Measurements from ENCODE around the gene STK24. TPM values are rescaled to one million over a fixed set of nuclear protein-coding genes. Genes with fewer than 3 reads are reported as not detected.
"Not testable (repeated sequence)": the region's sequence is repeated elsewhere in the genome, so short reads cannot be mapped to it uniquely, and the experiment has no call there.

The STK24 gene
- total and polyA plus RNA-seq, 10 of the 15 experiments (the other 5 are each of a cell fraction or from before 2014, with no cell fraction given): 7.5 to 115 (median 52.9) TPM

- no TSS peak for BruUV-seq (replicated peaks)
- no peak for FAIRE-seq
- no peak for TF ChIP-seq BHLHE40 (IDR thresholded peaks at IDR 0.05; ENCODE audit: borderline replicate concordance in 1 of 2, low read depth in 2 of 2, low read length in 1 of 2)
- DNase-seq (ENCODE audit: low read depth, low spot score): no peak
- no peak overlapping the region for H3K4me2 ChIP-seq (ENCODE audit: control insufficient read depth, insufficient read depth)
- no peaks in the 10 kb centered on the region for H3K36me3 ChIP-seq (ENCODE audit: control insufficient read depth in 2 of 2, insufficient read depth in 2 of 2, low read length in 1 of 2)
- H4K20me1 ChIP-seq (ENCODE audit: control insufficient read depth, insufficient read depth): no peaks in the 10 kb centered on the region
- no peak overlapping the region for H3K4me3 ChIP-seq
- ChIA-PET SMC1A (ENCODE audit: uncharacterized antibody, unreplicated experiment) (interaction anchor here (0.6 kb wide), 1 partner anchor 769 kb away, joined by 3 read pairs; no protein-coding TSS in a partner anchor), POLR2A (interaction anchor here (0.5 to 0.7 kb wide), 2 partner anchors 86 to 984 kb away, joined by 3 read pairs; no protein-coding TSS in a partner anchor), RAD21 (ENCODE audit: unreplicated experiment) (no interaction called here), CTCF (interaction anchor here (1.4 kb wide), 1 partner anchor 181 kb away, joined by 5 read pairs; no protein-coding TSS in a partner anchor)
- in situ Hi-C loops (cut with MboI): no loop called here
- intact Hi-C loops (cut with micrococcal nuclease; ENCODE audit: unreplicated experiment): no loop called here
- no peak overlapping the region for H3K9ac ChIP-seq (ENCODE audit: control insufficient read depth, insufficient read depth, low read length)
- no CpG with 5 or more reads among the region's 1 CpG for WGBS (ENCODE audit: insufficient coverage, insufficient replicate concordance, low lambda C conversion rate, missing lambda C conversion rate)
- no peaks in the 10 kb centered on the region for H3K9me3 ChIP-seq (replicated peaks; ENCODE audit: control insufficient read depth, insufficient read depth, low read length)
- H3K4me1 ChIP-seq (ENCODE audit: control insufficient read depth, insufficient read depth, low read length): no peaks in the 10 kb centered on the region
- no peaks in the 10 kb centered on the region for H3K79me2 ChIP-seq (ENCODE audit: control insufficient read depth, insufficient read depth, low read length)
- H2AFZ ChIP-seq (ENCODE audit: control insufficient read depth, low read depth, low read length): no peak overlapping the region
- no peaks in the 10 kb centered on the region; a peak in 1 of 4 replicates for H3K27me3 ChIP-seq (replicated peaks in 1 of 2; ENCODE audit: control insufficient read depth in 2 of 2, insufficient read depth in 2 of 2, low read length in 1 of 2)
- H3K27ac ChIP-seq (ENCODE audit: control insufficient read depth, insufficient read depth): no peak overlapping the region
- no peak for ATAC-seq
Measured at GRCh38 chr13:98626298-98626935, 49.5 kb upstream of the STK24 start.

- ChIA-PET CTCF (interaction anchor here (0.7 to 1.0 kb wide), 2 partner anchors 28 to 876 kb away, joined by 3 read pairs; no protein-coding TSS in a partner anchor), POLR2A (interaction anchor here (0.5 kb wide), 1 partner anchor 282 kb away, joined by 3 read pairs; no protein-coding TSS in a partner anchor), RAD21 (ENCODE audit: unreplicated experiment) (interaction anchor here (1.5 kb wide), 1 partner anchor 29 kb away, joined by 4 read pairs; no protein-coding TSS in a partner anchor), SMC1A (ENCODE audit: uncharacterized antibody, unreplicated experiment) (interaction anchor here (1.6 kb wide), 1 partner anchor 29 kb away, joined by 4 read pairs; no protein-coding TSS in a partner anchor)
- BruUV-seq (replicated peaks); H3K9ac ChIP-seq (ENCODE audit: control insufficient read depth, insufficient read depth, low read length); H3K36me3 ChIP-seq (ENCODE audit: control insufficient read depth in 2 of 2, insufficient read depth in 2 of 2, low read length in 1 of 2); H3K4me2 ChIP-seq (ENCODE audit: control insufficient read depth, insufficient read depth); ATAC-seq; H3K4me1 ChIP-seq (ENCODE audit: control insufficient read depth, insufficient read depth, low read length); FAIRE-seq; H4K20me1 ChIP-seq (ENCODE audit: control insufficient read depth, insufficient read depth); H3K79me2 ChIP-seq (ENCODE audit: control insufficient read depth, insufficient read depth, low read length); DNase-seq (ENCODE audit: low read depth, low spot score); H3K4me3 ChIP-seq; intact Hi-C loops (cut with micrococcal nuclease; ENCODE audit: unreplicated experiment); H3K27me3 ChIP-seq (replicated peaks in 1 of 2; ENCODE audit: control insufficient read depth in 2 of 2, insufficient read depth in 2 of 2, low read length in 1 of 2); H3K27ac ChIP-seq (ENCODE audit: control insufficient read depth, insufficient read depth); in situ Hi-C loops (cut with MboI); H3K9me3 ChIP-seq (replicated peaks; ENCODE audit: control insufficient read depth, insufficient read depth, low read length); H2AFZ ChIP-seq (ENCODE audit: control insufficient read depth, low read depth, low read length): not testable (repeated sequence)
- WGBS (ENCODE audit: insufficient coverage, insufficient replicate concordance, low lambda C conversion rate, missing lambda C conversion rate): 56% methylated on average over 5 of the region's 5 CpGs
Measured at GRCh38 chr13:98624589-98624988, 47.7 kb upstream of the STK24 start.
